SIG-M5 treated with dmso at 0.1 percent for 504 hours (cell line): ENCODE measurements around the gene LACTBL1.

ENCODE experiments used
- DNase-seq: peaks from one replicate; lab custom pipeline; 2025; ENCODE audit not compliant: unreplicated experiment; lab: John Stamatoyannopoulos, UW

LACTBL1 gene

GRCh38 chr1:22914156-22914555, 58.5 kb downstream of the LACTBL1 start:
- no peak for DNase-seq

GRCh38 chr1:22913421-22914141, 59.1 kb downstream of the LACTBL1 start:
- no peak for DNase-seq

DNA sequence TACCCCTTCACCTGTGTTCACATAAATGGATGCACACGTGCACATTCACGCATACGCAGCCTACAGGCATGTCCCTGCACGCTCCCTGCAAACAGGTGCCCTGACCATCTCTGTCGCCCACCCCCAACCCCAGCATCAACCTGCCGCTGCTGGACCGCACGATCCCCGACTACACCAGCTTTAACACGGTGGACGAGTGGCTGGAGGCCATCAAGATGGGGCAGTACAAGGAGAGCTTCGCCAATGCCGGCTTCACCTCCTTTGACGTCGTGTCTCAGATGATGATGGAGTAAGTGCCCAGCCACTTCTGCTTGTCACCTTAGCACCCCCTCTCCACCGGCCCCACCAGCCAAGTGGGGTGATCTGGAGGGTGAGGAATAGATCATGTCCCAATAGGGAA, 60.4 kb downstream of the LACTBL1 start:
- DNase-seq, result no peak

- no peak for DNase-seq
Measured at GRCh38 chr1:22910986-22911651, 61.5 kb downstream of the LACTBL1 start.

GRCh38 chr1:22910286-22910685, 62.4 kb downstream of the LACTBL1 start:
- no peak for DNase-seq

DNA sequence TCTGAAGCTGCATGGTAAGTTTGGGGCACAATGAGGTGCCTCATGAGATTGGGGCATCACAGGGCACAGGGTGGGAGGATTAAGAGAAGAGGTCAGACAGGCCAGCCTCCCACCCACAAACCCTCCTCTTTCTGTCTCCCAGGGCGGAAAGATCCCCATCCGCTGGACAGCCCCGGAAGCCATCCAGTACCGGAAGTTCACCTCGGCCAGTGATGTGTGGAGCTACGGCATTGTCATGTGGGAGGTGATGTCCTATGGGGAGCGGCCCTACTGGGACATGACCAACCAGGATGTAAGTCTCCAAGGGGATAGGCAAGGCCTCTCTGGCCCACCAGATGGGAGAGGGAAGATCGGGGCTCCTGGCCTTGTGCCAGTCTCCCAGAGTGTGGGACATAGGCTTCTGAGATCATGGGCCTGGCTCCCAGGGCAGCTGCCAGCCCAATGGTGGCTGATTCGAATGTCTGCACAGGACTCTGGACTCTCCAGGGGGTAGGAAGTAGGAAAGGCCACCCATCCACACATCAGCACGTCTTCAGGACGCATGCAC, 63.7 kb downstream of the LACTBL1 start:
- DNase-seq, result no peak

GRCh38 chr1:22907528-22907927, 65.1 kb downstream of the LACTBL1 start:
- DNase-seq, result no peak

GRCh38 chr1:22906968-22907367, 65.7 kb downstream of the LACTBL1 start:
- DNase-seq, result no peak

- no peak for DNase-seq
Measured at GRCh38 chr1:22903113-22903512, 69.6 kb downstream of the LACTBL1 start.
